GM10847 (cell line): Measurements from ENCODE around the gene C1QL3.

ENCODE experiments used
- POLR2A ChIP-seq: IDR thresholded peaks from 2 replicates; pipeline ENCODE4 v1.6.1; 2011; ENCODE audit not compliant: insufficient read length; ENCODE audit errors: extremely low read depth

The C1QL3 gene

DNA sequence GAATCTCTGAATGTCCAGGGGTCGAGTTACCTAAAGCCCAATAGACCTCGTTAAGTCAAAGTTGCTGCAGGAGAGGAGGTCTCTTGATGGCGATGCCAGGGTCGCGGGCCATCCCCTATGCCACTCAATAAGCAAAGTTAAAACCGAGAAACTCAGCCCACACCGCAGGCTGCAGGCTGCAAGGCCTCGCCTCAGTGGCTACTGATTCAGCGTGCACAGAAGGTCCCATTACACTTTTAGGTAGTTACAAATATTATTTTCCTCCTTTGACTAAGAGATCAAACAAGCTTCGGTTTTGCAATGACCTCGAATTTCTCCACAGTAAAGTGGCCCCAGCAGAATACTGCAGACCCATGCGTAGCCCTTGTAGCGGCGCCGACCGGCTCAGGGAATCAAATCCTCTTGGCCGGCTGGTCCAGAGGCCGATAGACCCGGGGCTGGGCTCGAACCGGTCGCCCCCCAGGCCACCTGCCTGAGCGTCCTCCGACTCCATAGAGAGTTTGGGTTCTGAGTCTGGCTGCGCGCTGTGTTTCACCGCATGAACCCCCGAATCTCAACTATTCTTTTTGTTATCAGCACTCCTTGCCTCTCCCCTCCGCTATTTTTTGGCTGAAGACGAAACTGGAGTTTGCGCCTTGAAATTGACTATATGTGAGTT lies 2.3 kb downstream of the C1QL3 start:
- TF ChIP-seq POLR2A, result no peak

DNA sequence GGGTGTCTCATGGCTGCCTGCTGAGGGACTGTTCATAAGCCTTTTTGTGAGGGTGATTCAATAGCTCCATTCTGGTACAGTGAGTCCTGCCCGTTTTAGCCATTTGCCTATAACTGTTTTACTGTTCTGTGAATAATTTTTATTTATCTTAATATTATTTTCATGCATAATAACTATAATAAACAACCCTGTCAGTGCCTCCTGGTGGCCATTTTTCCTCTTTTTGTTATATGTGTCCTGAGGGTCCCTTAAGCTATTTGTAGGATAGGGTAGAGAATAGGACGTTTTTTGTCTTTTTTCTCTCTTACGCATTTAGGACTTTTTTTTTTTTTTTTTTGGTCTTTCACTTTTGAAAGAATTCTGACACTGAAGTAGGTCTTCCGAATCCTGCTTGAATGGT lies 2.9 kb downstream of the C1QL3 start:
- no peak for TF ChIP-seq POLR2A

DNA sequence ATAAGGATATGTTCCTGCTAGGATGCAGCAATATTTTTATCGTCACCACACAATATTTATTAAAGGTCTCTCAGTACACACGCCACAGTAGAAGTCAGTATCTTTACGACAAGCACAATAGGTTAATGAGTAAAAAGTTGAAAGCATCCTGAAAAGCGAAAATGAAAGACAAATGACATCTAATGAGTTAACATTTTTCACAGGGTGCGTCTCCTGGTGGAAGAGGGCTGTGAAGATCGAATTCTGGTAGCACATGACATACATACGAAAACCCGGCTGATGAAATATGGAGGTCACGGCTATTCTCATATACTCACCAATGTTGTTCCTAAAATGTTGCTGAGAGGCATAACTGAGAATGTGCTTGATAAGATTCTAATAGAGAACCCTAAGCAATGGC lies 10.8 kb downstream of the C1QL3 start:
- TF ChIP-seq POLR2A, result no peak

DNA sequence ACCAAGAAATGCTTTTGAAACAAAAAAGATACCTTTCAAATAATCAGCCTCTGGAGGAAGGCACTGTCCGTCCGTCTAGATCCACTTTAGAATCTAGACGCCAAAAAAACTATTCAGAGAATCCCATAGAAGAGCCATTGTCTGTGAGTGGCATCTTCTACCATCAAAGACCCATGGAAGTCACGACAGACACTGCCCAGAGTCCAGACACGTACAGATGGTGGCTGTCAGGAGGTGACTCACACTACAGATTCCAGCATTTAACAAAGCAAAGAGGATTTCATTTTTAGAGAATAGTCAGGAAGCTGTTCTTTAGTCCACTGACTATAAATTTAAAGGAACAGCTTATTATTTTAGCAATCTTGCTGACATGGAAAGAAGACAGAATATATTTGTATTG lies 11.7 kb downstream of the C1QL3 start:
- TF ChIP-seq POLR2A, result no peak

DNA sequence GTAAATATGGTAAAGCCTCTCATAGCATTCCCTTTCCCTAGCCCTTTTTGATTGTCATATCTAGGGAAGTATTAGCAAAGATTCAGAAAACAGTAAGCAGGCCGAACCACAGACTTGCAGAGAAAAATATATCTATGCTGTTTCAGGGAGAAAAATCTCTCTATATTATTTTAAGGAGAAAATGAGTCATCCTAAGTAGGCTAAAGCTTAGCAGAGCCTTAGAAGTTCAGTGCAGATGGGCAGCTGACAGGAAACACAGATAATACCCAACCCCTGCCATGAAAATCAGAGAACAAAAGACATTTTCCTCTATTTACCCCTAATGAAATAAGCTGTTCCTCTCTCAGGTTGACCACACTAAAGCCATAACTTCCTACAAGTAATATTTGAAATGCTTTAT lies 16.5 kb downstream of the C1QL3 start:
- TF ChIP-seq POLR2A, result no peak

DNA sequence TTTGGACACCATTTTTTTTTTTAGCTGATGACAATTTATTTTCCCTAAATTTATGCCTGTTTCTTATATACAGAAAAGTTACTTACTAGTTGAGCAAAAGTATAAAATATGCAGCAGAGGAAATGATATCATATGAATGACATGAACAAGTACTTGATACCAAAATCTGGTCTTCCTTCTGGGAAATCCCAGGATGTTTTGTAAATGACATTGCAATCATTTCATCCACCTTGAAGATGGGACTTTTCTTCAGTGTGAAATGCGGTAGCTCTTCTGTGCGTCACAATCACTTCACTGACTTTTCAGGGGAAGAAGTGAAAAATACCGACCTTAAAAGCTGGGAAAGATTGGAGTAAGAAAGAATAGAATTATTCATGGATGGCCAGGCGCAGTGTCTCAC lies 23.8 kb downstream of the C1QL3 start:
- no peak for TF ChIP-seq POLR2A

DNA sequence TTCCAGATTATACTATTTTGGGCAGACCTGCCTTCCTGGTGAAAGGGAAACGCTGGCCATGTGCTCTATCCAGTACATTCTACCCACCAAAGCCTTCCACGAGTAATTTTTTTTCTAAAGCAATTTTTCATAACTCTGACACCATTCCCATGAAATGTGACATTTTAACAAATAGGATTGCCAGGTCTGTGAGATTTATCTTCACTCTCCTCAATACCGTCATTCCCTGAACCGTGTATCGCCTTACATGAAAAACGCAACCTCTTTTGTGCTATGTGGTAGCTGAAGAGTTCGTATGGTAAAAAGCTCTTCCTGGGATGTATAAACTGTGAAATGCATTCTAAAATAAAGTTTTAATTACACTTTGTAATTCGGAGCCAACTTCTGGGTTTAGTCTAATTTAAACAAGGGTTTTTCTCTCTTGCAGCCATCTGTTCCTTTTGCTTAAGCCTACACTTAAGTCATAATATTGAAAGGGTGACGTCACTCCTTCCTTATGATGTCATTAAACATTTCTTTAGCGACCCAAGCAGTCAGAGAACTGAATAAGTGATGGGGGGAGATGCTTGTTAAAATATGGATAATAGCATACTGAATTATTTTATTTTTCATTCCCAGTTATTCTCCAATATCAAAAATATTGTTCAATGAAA lies 27.7 kb downstream of the C1QL3 start:
- TF ChIP-seq POLR2A, result no peak

DNA sequence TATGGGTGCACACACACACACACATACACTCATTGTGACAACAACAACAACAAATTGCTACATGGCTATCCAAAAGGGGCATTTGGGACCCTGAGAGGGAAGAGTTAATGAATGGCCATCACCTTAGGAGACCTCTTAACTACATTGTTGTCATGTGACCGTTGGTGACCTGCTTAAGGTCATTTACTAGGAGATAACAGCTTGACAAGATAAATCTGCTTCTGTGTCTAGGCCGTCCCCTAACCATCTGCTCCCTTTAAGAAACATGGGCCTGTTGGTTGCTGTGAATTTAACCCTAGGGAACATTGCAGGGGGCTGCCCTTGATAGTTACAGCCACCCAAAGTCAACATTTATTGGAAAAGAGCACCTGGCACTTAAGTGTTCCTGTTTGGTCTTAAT lies 29.7 kb downstream of the C1QL3 start:
- TF ChIP-seq POLR2A, result no peak

DNA sequence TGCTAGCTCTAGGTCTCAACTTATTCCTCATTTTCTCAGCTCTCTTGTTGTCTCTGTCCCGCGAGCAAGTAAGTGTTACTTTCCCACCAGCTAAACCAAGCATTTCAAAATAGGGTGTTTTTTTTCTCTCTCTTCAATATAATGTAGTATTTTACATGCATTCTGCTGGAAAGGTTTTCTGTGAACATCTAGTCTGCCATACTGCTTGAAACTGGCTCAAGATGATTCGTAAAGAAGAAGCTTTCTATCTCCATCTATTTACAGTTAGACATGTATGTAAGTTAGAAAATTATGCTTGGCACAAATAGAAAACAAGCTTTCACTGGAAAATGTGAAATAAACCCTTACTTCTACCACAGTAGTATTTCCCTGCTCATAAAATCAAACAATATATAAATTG lies 31.2 kb downstream of the C1QL3 start:
- TF ChIP-seq POLR2A, result no peak

DNA sequence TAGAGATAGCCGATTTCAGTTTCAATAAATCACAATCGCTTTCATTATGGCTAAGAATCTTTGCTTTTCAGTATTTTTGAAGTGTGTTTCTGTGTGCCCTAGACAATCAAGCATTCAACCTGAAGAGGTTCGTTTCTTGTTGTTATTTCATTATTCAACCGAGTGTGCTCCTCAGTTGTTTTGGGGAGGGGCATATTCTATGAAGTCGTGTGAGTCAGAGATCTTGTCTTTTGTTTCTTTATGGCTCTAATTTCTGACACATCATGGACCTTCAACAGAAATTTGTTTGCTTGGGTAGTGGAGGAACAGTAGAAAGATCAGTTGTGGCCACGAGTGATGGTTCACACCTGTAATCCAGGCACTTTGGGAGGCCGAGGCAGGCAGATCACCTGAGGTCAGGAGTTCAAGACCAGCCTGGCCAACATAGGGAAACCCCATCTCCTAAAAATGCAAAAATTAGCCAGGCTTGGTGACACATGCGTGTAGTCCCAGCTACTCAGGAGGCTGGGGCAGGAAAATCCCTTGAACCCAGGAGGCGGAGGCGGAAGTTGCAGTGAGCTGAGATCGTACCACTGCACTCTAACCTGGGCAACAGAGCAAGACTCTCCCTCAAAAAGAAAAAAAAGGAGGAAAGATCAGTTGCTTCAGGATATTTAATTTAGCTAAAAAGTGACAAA lies 38.3 kb downstream of the C1QL3 start:
- TF ChIP-seq POLR2A, result no peak

DNA sequence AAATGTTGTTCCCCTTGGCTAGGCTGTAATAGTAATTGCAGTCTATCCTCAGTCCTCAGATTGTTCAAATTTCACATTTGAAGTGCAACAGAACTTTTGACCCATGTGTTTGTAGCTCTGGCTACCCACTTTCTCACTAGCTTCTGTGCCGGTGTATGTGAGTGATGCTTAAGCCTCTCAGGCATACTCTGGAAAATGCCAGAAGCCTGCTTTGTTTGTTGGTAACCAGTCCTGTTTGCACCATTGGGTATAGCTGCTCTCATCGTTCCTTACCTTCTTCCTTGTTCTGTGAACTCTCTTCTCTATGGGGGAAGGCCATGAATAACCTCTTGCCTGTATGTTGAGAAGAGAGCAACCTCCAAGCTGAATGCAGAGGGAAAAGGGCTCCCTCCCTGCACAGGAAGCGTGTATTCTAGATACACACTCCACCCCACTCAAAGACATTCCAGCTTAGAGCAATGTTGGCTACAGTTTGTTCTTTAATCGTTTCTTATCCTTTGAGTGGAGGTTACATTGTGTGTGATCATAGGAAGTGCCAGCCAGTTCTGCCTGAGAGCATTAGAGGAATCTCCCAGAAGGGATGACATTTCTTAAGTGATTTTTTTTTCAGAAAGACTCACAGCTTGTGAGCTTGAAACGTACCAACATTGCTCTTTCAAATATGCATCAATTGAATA lies 40.5 kb downstream of the C1QL3 start:
- TF ChIP-seq POLR2A, result no peak

DNA sequence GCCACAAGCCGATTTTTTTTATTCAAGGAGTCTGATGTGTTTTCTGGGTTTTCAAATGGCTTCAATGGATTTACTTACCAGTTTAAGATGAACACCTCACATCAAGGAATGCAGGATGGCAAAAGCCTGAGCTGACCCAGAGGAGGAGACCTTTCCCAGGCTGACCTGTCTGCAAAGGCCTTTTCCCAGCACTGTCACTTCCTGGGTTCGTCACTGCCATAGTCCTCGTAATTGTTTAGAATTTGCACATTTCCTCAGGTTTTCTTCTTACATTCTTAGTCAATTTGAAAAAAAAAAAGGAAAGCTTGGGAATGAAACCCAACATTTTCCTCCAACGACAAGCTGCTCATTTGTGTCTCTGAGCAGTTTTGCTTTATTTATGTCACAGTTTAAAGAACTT lies 42.9 kb downstream of the C1QL3 start:
- no peak for TF ChIP-seq POLR2A

DNA sequence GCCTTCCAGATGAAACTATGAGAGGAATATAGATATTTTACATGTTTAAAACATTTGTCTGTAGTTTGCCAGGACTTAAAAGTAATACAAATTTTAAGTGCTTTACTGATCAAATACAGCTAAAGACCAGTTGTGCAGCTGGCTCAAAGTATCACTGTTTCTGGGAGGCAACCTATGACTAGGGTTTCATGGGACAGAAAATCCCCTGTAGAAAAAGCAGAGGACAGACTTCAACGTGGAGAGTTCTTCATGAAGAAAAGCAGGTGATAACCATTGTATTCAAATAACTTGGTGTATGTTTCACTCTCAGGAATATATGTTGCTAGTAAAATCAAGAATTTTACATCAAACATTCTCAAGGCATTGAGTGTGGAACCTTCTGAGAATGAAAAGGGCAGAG lies 43.9 kb downstream of the C1QL3 start:
- no peak for TF ChIP-seq POLR2A

DNA sequence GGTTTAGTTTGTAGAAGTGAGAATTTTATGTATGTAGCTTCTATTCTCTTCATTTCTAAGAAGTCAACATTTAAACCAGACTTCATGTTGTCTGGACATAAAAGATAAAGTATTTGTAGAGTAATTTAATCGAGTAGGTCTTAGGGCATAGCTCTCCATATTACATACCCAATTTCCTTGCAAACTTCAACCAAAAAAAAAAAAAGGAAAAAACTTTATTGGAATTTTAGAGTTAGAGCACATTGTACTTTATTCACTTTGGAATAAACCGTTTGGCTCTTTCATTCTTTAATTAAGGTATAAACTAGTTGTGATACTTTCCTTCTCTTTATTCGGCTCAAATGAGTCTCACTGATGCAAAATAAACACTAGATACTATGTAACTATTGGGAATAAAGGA lies 48.9 kb downstream of the C1QL3 start:
- TF ChIP-seq POLR2A, result no peak

DNA sequence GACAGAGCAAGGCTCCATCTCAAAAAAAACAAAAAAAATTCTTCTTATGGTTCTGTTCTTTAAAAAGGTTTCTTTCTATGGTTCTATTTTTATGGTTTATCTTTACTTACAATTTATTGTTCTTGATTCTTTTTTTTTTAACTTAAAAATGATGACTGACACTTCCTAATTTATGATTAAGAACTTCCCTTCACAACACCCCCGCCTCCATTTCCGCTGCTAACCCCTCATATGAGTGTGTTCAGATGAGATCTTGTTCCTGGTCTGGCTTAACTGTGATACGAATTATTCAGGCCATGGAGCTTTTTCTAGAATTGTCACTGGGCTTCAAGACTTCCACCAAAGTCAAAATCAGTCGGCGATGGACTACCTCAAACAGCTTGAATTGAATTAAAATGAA lies 50.9 kb downstream of the C1QL3 start:
- no peak for TF ChIP-seq POLR2A

DNA sequence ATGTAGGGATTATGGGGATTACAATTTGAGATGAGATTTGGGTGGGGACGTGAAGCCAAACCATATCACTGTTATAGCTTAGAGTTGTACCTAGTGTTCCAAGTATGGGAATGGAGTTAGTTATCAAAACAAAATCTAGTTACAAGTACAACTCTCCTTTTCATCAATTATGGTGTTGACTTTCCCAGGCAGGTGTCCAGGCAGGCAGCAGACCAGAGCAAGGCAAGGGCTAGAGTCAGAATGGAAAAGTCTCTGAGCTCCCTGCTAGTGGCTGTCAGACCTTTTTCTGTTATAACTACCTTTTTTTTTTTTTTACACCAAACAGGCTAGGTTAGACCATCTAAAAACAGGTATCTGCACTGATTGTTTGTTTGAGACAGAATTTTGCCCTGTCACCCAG lies 55.7 kb downstream of the C1QL3 start:
- TF ChIP-seq POLR2A, result no peak
